Neural progenitor cell (in vitro differentiated cells): Measurements from ENCODE around the gene MYO1B.

ENCODE experiments used
- CTCF ChIP-seq: fragments of 200-600 bp; sonication (generic); IDR thresholded peaks from 2 replicates; pipeline ENCODE4 v1.5.1; 2017; ENCODE audit warnings: antibody characterized with exemption, mild to moderate bottlenecking
- EZH2phosphoT487 ChIP-seq: fragments of 200-600 bp; sonication (generic); IDR thresholded peaks from 2 replicates; pipeline ENCODE4 v1.6.1; 2017; ENCODE audit warnings: antibody characterized with exemption

- TF ChIP-seq CTCF (no peak), EZH2phosphoT487 (no peak)
These were observed 112.5 kb downstream of the MYO1B start for GRCh38 chr2:191357678-191358077.
